GM21723 (cell line): ENCODE data around the gene RNF214.
"Not testable (repeated sequence)": the region's sequence is repeated elsewhere in the genome, so short reads cannot be mapped to it uniquely, and the experiment has no call there.

ENCODE experiments used
- ATAC-seq: cut with Tn5 transposase; IDR thresholded peaks from one replicate; pipeline ENCODE4 v1.9.1; 2021; ENCODE audit warnings: mild to moderate bottlenecking, moderate library complexity; ENCODE audit not compliant: unreplicated experiment

RNF214 gene

DNA sequence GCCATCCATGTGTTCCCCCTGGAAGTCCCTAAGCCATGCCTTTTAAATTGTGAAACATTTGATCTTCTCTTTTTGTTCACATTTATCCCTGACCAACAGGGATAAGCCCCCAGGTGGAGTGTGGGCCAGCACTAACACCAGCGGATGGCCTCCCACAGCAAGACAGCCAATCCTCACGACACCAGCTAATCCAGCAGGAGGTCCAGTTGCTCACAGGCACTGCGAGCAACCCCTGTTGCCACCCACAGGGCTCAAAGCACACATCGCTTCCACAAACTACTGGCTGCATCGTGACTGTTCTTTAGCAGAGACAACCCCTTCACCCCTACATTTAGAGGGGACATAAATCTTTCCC is 2.6 kb upstream of the RNF214 start:
- no peak for ATAC-seq

DNA sequence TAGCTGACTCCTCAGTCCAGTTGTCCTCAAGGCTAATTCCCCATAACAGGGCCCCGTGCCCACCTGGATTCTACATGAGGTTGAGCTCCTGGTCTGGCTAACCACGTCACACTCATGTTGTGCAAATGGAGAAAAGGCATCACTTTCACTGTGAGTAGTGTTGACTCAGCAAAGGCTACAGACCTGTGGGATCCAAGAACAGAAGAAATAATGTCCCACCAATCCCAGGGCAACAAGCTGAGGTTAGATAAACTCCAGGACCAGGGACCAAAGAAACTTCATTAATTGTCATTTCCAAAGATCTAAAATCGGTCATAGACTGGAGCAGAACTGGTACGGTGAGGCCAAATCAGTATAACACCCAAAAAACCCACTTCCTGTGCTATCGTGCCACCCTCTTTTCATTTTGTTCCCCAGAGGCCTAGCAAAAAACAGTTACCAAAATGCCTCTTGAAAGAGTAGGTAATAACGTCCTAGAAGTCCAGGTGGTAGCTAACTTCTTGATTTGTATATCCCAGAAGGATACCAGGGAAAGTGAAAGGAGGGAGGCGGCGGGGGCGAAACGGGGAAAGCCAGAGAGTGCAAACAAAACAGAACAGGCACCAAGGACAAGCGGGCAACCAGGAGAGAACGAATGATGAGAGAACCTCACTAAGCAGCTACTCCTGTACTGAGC is 2.0 kb upstream of the RNF214 start:
- ATAC-seq: no peak

DNA sequence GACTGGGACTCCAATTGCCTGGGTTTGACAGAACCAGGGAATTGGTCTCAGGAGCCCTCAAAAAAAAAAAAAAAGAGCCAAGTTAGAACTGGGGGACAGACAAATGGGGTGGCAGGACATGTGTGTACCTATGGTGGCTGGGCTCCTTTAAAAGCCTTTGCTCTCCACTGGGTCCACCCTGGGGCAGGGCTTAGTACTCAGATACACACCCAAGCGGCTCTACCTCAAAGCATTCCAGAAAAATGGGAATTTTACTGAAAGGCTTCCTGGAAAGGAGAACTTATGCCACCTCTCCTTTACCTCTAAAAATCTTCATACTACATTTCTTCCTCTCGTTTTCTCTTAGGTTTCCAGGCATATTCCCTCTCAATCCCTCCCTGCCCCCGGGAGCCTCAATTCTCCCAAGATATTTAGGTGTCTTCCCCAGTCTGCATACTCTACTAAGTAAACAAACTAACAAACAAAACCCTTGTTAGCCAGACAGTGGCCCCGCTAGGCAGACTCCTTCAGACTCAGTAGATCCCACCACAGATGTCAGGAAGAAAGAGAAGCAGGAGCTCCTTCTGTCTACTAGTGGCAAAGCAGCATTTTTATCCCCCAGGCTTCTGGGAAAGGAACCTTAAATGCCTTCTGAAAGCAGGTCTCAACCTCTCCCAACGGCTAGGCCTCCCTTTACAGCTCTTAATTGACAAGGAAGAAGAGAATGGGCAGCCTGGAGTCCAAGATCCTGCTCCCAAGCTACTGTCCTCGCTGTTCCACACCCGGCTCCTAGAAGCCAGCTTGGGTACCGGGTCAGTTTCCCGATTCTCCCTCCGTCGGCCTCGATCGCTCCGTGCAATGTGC is 1.3 kb upstream of the RNF214 start:
- ATAC-seq: no peak

DNA sequence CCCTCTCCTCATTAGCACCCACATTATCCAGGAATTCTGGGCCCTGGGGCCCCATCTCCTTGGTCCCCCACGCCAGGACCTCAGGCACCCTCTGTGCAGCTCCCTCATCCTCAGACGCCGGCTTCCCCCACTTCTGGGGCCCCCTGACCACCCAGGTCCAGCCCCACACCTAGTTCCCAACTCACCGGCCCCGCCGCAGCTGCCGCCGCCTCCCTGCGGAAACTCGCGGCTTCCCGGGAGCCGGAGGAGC is 704 bp upstream of the RNF214 start, which contains the start of gene PCSK7:
Gene PCSK7 (minus strand): TSS at position 232 of the 250 bp plus-strand sequence. CDS start 2,229 bp downstream, outside the sequence.
- no peak for ATAC-seq

DNA sequence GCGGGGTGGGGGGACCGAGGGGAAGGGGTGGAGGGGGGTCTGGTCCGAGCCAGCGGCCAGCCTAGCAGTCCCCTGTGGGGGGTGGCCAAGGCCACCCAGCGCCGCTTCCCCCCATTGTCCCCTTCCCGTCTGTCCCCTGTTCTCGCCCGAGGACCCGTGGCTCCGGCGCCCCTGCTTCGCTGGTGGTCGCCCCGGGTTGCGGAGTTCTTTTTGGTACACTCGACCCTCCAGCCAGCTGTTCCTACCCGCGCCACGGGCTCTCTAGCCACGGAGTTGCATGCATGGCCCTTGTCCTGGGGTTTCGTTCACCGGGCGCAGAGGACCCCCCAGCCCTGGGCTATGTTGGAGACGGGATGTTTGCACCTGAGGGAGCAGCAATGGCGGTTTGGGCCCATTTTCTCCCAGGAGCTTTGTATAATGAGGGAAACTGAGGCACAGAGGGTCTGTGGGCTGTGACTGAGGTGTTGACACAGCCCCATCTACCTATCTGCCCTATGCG is 489 bp downstream of the RNF214 start:
- no peak for ATAC-seq

DNA sequence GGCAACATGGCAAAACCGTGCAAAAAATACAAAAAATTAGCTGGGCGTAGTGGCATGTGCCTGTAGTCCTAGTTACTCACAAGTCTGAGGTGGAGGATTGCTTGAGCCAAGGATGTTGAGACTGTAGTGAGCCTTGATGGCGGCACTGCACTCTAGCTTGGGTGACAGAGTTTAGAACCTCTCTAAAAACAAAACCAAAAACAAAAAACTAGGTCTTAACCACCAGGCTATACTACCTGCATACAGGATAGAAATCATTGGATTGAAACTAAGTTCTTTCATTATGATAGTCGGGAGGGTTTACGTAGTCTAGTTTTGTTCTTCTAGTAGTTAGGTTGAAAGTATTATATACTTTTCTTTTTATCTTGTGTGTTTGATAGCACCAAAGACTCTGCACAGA is 5.8 kb downstream of the RNF214 start:
- ATAC-seq: no peak

DNA sequence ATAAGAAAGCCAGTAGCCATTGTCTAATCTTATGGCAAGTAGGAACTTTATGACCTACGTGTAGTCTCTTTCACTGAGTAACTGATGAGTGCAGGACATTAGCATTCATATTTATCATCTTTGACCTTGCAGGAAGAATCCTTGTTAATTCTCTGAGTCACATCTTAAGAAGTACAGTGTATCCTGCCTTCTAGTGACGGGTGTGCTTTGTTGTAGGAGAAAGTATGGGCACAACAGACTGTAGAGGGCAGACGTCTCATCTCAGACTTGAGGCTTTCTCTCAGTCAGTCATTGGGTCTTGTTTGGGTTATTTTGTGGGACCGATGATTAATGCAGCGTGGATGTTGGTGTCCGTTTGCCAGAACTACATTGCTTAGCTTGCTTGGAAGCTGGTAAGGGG is 6.8 kb downstream of the RNF214 start:
- ATAC-seq: no peak

DNA sequence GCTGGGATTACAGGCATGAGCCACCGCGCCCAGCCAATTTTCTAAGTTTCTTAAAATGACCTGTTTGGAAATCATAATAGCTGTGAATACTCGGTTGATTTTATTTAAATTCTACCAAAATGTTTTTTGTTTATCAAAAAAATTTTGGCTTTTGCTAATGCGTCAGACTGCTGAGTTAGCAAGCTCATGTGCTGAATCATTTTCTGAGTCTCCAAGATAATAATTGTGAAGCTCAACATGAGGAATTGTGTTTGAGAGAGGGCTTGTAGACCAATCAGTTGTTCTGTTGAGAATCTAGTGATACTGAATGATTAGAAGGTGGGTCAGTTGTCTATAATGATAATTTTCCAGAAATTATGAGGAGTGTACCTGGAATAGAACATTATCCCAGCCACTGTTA is 15.9 kb downstream of the RNF214 start:
- no peak for ATAC-seq

DNA sequence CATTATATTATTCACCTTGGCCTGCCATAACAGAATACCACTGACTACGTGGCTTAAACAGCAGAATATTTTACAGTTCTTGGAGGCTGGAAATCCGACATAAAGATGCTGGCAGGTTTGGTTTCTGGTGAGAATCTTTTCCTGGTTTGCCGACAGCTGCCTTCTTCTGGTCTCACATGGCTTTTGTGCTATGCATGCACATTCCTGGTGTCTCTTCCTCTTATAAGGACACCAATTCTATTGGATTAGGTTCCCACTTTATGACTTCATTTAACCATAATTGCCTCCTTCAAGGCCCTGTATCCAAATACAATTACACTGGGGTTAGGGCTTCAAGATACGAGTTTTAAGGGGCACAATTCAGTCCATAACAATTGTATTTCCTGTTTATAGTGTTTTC is 17.1 kb downstream of the RNF214 start:
- no peak for ATAC-seq

DNA sequence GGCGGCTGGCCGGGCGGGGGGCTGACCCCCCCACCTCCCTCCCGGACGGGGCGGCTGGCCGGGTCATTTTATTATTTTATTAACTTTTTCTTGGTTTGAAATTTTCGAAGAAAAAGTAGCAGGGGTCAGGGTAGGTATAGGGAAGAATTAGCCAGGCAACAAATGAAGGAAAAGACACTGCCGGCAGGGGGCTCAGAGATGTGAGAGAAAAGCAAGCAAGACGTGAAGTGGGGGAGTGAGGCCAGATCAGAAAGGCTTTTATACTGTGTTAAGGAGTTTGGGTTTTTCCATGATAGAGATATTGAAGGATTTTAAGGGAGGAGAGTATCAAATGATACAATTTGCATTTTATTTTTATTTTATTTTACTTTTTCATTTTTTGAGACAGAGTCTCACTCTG is 19.0 kb downstream of the RNF214 start:
- ATAC-seq: no peak

DNA sequence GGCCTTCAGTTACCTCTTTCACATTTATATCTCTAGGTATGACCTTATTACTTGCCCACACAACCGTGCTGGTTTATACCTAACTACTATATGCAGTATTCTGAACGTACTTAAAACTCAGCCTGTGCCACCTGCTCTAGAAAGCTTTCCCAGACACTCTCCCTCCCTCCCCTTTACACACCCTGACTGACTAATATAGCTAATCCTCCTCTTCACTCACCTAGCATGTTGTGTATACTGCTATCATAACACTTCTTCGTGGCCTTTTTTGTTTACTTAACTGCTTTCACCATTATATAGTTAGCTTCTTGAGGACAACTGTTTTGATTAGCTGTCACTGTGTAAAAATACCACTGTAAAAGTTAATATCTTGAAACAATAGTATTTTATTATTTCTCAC is 23.5 kb downstream of the RNF214 start:
- ATAC-seq: no peak

DNA sequence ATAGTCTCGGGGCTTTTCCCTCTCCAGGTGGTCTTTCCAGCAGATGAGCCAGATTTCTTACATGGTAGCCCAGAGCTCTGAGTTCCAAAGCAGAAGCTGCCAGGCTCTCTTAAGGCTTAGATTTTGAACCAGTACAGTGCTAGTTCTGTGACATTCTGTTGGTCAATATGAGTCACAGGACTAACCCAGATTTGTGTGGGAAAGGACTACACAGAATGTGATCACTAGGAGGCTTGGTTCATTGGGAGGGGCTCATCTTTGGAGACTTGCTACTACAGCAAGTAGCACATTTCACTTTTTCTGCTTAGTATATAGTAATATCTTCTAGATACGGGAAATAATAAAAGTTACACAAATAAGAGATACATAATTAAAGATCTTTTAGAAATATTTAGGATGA is 24.1 kb downstream of the RNF214 start:
- no peak for ATAC-seq

DNA sequence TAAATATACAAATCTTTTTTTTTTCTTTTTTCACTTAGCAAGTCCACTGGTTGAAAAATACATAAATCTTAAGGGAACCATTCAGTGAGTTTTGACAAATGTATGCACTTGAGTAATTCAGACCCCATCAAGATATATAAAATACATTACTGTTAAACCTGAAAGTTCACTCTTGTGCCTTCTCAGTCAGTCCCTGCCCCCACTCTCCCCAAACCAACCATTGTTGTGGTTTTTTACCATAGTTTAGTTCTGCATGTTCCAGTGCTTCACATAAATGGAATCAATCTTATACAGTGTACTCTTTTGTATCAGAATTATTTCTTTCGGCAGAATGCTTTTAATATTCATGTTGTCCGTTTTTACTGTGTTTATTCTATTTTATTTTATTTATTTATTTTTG is 26.1 kb downstream of the RNF214 start:
- no peak for ATAC-seq

DNA sequence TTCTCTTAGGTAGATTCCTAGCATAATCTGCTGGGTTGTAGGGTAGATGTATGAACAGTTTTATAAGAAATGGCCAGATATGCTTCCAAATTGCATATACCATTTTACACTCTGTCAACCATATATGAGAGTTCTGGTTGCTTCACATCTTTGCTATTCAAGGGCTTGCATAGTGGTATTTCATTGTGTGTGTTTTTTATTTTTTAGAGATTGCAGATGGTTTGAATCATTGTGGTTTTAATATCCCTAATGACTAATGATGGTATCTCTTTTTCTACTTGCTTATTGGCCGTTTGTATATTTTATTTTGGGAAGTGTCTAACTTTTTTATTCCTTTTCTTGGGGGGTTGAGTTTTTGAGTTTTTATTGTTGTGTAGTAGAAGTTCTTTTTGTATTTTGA is 26.9 kb downstream of the RNF214 start:
- no peak for ATAC-seq

DNA sequence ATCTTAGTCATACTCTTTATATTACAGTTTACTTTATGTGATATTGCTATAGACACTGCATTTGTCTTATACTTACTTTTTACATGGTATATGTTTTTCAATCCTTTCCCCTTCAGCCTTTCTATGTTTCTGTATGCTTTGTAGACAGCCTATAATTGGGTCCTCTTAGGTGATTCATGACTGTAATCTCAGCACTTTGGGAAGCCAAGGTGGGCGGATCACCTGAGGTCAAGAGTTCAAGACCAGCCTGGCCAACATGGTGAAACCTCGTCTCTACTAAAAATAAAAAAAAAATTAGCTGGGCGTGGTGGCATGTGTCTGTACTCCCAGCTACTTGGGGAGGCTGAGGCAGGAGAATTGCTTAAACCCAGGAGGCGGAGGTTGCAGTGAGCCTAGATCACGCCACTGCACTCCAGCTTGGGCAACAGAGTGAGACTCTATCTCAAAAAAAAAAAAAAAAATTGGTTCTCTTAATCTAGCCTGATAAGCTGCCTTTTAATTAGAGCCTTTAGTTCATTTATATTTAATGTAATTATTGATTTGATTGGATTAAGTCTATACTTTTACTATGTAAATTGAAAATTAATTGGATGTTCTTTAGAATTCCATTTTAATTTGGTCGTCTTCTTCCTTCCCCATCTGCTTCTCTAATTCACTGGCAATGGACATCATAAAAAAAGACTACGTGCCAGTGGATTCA is 32.3 kb downstream of the RNF214 start:
- ATAC-seq: not testable (repeated sequence)

DNA sequence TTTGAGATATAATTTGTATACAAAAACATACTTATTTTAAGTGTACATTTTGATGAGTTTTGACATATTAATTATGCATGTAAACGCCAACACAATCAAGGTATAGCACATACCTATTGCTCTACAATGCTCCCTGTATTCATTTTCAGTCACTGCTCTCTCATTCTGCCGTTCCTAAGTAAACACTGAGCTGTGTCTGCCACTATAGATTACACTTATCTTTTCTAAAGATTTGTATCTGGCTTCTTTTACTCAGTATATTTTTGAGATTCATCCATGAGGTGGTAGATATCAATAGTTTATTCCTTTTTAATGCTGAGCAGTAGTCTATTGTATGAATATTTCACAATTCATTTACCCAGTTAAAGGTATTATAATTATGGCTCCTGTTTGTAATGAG is 33.3 kb downstream of the RNF214 start:
- no peak for ATAC-seq

DNA sequence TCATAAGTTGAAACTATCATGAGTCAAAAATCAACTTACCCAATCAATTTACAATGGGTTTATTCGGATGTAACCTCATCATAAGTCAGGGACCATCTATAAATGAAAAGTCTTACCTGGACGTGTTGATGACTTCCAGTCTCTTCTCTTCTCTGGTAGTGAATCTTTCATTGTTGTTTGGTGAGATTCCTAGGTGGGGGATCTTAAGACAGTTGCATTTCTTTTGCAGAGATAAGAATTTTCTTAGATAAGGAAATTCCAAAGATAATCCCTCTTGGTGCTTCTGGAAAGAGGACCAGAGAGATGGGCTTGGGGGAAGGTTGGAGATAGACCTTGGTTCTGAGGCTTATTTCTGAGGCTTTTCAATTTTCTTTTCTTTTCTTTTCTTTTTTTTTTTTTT is 37.4 kb downstream of the RNF214 start:
- no peak for ATAC-seq

DNA sequence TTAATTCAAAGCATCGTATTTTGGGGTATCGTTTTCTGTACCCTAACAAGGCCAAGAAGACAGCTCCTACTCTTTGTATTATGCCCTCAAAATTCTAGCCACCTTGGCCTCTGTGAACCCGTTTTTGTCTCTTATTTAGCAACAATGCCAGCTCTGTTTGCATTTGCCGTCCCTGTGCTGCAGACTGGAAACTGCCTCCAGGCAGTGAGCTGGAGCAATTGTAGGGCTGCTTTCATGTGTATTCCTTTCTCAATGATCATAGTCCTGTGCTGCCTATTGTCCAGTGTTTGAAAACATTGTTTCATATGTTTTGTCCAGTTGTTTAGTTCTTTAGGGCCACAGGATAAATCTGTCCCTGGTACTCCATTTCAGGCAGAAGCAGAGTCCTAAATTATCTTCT is 38.7 kb downstream of the RNF214 start:
- no peak for ATAC-seq

DNA sequence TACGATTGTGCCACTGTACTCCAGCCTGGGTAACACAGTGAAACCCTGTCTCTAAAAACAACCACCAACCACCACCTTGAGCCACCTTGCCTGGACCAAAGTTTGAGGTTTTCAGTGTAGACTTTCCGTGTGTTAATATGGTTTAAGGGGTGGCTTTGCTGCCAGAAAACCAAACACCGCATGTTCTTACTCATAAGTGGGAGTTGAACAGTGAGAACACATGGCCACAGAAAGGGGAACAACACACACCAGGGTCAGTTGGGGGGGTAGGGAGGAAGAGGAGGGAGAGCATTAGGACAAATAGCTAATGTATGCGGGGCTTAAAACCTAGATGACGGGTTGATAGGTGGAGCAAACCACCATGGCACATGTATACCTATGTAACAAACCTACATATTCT is 39.7 kb downstream of the RNF214 start:
- not testable (repeated sequence) for ATAC-seq

DNA sequence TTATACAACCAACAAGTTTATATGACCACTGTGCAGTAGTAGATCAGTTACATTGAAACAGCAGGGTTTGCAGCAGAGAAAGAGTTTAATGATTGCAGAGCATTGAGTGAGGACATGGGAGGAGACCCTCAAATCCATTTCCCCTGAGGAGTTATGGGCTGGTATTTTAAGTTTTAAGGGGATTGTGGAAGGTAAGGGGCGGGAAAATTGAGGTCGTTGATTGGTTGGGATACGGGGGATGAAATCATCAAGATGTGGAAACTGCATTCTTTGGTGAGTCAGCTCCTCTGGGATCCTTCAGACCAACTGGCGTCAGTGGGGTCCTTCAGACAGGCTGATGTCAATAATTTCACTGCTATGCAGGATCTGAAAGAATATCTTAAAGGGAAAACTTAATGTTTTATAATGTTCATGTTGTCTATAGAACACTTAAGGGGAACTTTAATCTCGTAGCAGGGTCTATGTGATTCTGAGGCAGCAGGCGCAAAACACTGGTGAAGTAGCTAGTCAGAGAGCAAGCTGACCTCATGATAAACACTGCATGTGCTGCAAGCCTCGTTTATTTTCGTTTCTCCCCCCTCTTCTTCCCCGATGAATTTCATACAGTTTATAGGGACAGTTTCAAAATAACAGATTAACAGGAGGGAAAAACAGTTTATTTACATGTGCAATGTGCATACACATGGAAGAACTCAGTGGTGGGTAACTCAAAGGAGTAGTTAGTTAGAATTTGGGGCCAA is 41.2 kb downstream of the RNF214 start:
- no peak for ATAC-seq

DNA sequence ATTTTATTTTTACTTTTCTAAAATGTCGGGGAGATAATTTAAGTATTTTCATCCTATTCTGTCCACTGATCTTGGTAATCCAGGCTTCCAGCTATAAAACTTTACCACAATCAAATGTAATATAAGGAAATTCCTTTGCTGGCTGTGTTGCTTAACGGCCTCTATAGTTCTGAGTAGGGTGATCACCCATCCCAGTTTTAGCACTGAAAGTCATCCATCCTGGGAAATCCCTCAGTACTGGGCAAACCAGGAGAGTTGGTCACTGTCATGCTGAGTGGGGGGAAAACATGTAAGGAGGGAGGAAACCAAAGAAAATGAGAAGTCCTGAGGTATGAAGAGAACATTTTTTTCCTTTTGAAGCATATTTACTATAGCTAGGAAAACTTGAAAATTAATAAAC is 45.9 kb downstream of the RNF214 start:
- ATAC-seq: no peak
